UCSD-AML1 (cell line): ENCODE measurements around the gene AGL.
A peak's percentile ranks its signal among the peaks of the same experiment; 100 is the strongest.
"Not testable (repeated sequence)": the region's sequence is repeated elsewhere in the genome, so short reads cannot be mapped to it uniquely, and the experiment has no call there.

ENCODE experiments used
- DNase-seq: peaks from one replicate; lab custom pipeline; 2025; ENCODE audit not compliant: unreplicated experiment; lab: John Stamatoyannopoulos, UW

The AGL gene

GRCh38 chr1:99936071-99936470 lies 85.9 kb downstream of the AGL start:
- no peak for DNase-seq

DNA sequence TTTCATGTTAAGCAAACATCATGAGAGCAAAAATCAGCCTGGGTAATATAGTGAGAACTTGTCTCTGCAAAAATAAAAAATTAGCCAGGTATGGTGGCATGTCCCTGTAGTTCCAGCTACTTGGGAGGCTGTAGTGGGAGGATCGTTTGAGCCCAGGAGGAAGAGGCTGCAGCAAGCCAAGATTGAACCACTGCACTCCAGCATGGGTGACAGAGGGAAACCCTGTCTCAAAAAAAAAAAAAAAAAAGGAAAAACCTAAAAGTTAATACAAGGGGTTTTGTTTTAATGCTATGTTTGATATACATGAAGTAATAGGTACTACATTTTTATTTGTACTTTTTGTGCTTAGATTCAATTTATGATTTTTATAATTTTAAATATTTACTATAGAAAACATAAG lies 92.6 kb downstream of the AGL start:
- DNase-seq: no peak

GRCh38 chr1:99943223-99943794 lies 93.1 kb downstream of the AGL start:
- no peak for DNase-seq

DNA sequence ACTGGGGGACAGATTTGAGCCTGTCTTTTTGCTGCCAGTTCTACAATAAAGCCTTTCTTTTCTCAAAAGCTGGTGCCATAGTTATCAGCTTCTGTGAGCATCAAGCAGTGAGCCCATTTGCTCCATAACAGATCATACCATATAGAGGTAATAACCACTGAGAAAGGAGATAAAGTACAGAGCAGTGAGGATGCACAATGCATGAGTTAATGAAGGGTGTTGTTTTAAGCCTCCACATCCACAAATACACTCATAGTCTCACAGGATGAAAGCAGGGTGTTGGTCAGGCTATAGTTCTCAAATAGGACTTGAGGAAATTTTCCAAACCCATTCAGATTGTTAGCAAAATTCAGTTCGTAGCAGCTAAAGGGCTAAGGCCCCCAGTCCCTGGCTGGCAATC lies 94.0 kb downstream of the AGL start:
- no peak for DNase-seq

DNA sequence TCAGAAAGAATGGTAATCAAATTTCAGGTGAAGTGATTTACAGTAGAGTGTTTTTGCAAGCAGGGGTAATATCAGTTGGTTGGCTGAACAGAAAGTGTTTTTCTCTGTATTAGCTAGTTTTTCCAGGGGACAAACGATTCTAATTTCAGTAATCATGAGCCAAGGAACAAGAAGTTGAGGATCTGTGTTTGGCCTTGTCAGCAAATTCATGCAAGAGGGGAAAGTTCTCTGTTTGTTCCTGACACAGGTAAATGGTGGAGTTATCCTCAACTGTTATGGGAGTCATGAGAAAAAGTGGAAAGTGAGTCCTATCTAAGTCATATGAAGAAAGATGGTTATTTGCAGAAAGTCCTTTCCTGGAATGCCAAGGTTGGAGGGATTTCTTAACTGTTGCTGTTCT lies 95.0 kb downstream of the AGL start:
- no peak for DNase-seq

GRCh38 chr1:99950486-99950885 lies 100.3 kb downstream of the AGL start:
- DNase-seq: no peak

DNA sequence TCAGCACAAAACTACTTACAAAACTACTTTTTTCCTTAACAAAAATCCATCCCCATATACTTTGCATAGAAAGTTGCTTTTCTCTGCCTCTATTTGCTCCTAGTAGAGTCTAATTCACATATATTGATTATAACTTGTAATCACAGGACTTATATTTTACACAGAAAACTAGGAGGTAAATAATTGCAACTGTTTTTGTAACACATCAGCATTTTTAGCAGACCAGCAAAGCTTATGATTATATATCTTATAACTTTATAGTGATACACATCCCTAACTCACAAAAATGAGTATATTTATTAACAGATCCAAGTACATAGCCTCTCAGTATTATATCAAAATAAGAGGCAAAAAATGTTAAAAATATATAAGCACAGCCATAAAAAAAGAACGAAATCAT lies 102.4 kb downstream of the AGL start:
- DNase-seq: no peak

GRCh38 chr1:99955375-99955774 lies 105.2 kb downstream of the AGL start:
- no peak for DNase-seq

DNA sequence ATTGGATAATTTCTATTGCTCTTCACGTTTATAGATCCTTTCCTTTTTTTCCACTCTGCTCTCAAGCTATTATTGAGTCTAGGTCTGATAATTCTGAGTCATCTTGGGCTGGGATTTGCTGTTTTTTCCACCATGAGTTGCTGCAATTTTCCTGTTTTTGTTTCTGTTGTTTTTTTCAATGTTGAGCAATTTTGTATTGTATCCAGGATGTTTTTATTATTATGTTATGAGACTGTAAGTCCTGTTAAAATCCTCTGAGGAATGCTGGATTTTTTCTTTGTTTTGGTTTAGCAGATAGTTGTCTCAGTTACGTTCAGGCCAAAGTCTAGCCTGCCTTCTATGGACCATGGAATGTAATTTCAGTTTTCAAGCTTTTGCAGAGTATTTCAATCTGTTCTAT lies 106.6 kb downstream of the AGL start:
- no peak for DNase-seq

DNA sequence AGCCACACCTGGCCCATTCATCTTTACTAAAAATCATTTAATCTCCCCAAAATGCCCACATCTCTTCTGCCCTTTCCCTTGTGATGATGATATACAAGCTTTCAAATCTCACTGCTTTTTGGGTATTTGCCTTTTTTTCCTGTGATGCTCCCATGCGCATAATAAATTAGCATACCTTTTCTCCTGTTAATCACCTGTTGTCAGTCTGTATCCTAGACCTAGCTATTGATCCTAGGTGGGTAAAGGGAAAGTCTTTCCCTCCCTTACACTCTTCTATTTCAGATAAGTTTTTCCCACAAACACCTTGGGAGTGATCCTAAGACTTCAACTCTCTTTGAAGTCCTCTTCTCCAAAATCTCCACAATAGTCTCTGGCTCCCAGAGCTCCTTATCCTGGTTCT lies 107.7 kb downstream of the AGL start:
- no peak for DNase-seq

- not testable (repeated sequence) for DNase-seq
These were observed 109.1 kb downstream of the AGL start for GRCh38 chr1:99959189-99959705.

- not testable (repeated sequence) for DNase-seq
These were observed 110.1 kb downstream of the AGL start for GRCh38 chr1:99960260-99960659.

GRCh38 chr1:99963041-99963795 lies 113.1 kb downstream of the AGL start:
- DNase-seq: no peak

GRCh38 chr1:99964806-99965205 lies 114.6 kb downstream of the AGL start:
- no peak for DNase-seq

DNA sequence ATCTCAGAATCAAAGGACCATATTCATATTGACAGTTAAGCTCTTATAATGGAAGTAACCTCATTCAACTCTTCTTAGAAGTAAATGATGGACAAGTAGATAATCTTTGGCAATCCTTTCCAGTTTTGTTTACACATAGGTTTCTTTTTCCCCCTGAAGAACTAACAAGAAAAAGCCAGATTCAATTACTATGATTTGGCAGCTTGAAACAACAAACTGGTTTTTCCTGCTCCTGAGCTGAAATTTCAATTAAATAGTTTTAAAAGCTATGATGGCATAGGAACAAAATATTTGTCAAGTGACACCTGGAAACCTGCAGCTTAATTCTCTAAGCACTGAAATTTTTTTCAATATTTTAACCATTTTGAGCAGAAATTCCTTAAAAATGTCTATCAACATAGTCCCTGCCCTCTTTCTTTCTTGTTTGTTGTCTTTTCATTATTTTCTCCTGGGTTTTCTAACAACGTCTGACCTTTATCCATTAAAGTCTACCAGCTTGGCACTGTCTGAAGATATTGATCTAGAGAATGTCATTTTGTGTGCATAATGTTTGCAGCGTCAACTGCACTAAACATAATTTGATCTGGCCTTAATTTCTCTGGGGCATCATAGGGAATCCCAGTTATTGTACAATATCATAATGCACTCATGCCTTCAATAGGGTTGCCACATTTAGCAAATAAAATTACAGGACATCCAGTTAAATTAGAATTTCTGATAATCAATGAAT lies 115.7 kb downstream of the AGL start:
- DNase-seq: no peak

DNA sequence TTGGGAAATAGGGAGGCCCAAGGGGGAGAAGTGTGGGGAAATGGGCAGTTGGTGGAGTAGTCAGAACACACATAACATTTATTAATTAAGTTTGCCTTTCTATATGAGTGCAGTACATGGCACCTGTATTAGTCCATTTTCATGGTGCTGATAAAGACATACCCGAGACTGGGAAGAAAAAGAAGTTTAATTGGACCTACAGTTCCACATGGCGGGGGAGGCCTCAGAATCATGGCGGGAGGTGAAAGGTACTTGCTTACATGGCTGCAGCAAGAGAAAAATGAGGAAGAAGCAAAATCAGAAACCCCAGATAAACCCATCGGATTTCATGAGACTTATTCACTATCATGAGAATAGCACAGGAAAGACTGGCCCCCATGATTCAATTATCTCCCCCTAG lies 118.1 kb downstream of the AGL start:
- DNase-seq: no peak

GRCh38 chr1:99969260-99969728 lies 119.1 kb downstream of the AGL start:
- DNase-seq: no peak

DNA sequence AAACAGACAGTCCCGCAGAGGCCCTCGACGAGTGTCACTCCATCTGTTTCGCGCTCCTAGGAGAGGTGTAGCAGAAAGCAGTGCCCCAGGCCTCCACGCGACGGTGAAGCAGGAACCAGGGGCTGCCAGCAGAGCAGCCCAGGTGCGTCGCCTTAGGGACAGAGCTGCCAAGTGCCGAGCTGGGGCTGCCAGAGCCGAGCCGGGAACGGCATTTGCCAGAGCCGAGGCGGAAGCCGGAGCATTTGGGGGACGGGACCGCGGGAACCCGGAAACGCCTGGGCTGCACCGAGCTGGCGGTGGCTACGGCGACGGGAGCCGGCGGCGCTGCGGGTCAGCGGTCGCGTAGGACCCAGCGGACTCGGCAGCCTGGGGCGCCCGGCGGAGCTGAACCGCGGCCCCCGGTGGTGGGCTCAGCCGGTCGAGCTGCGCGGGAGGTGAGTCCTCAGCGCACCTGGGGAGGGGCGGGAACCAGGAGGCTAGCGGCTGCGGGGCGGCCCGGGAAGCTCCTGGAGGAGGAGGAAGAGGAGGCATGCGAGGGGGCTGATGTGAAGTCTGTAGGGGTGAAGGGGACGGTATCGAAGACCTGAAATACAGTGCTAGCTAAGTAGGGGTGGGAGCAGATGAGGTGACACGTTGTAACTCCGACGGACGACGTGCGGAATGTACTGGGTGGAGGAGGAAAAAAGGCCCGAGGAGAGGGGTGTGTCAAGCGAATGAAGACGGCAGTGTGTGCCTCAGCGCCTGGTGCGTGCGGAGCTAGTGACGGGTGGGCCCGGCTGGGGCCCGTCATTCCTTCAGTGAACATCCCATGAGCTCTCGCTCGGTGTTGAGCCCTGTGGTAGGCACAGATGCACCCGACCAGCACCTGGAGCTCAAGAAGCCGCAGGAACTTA lies 119.8 kb downstream of the AGL start, which contains the start of gene SLC35A3:
Gene SLC35A3, plus strand, starts transcription at position 268 of the 893 bp plus-strand sequence. CDS start 23,559 bp downstream, outside the sequence.
- peak; percentile 83 for DNase-seq

DNA sequence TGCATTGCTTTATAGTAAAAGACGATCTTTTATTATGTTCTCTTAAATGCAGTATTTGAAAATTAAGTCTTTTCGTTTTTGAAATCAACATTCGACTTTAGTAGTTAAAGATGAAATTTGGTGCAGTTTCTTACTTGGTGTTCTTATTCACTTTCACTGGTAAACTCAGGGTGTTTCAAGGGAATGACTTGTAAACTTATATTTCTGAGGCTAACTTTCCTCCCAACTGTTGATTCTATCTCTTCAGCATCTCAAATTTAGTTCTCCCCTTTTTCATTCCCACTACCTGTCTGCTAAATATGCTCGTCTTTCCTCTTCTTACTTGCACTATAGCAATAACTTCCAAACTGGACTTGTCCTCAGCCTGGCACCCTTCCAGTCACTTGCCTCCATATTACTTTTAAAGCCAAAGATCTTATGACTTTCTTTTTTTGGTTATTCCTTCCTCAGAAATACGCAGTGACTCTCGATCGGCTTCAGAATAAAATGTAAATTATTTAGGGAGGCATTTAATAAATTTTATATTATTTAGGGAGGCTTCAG lies 120.6 kb downstream of the AGL start:
- DNase-seq: no peak

- not testable (repeated sequence) for DNase-seq
These were observed 121.9 kb downstream of the AGL start for GRCh38 chr1:99972066-99972465.
